D721Med (cell line): ENCODE data around the gene PKP4.

Experiments used
- DNase-seq: peaks from one replicate; pipeline ENCODE4 v3.0.0; 2011; ENCODE audit warnings: low spot score; ENCODE audit not compliant: insufficient read length
- FAIRE-seq: peaks from 2 replicates; lab custom pipeline; 2011; peaks lifted over from hg19 to GRCh38; lab: Jason Lieb, UNC
- CTCF ChIP-seq: IDR thresholded peaks from 2 replicates; pipeline ENCODE4 v1.5.1; 2012; ENCODE audit warnings: mild to moderate bottlenecking, control low read depth; ENCODE audit not compliant: insufficient read depth; ENCODE audit errors: missing control alignments

The PKP4 gene

GRCh38 chr2:158647436-158648231 lies 190.9 kb downstream of the PKP4 start:
- TF ChIP-seq CTCF: no peak
- FAIRE-seq (no peak), DNase-seq (no peak)

- no peak for FAIRE-seq
- TF ChIP-seq CTCF: no peak
- DNase-seq: no peak
Observed at GRCh38 chr2:158649846-158650245, 193.1 kb downstream of the PKP4 start.

DNA sequence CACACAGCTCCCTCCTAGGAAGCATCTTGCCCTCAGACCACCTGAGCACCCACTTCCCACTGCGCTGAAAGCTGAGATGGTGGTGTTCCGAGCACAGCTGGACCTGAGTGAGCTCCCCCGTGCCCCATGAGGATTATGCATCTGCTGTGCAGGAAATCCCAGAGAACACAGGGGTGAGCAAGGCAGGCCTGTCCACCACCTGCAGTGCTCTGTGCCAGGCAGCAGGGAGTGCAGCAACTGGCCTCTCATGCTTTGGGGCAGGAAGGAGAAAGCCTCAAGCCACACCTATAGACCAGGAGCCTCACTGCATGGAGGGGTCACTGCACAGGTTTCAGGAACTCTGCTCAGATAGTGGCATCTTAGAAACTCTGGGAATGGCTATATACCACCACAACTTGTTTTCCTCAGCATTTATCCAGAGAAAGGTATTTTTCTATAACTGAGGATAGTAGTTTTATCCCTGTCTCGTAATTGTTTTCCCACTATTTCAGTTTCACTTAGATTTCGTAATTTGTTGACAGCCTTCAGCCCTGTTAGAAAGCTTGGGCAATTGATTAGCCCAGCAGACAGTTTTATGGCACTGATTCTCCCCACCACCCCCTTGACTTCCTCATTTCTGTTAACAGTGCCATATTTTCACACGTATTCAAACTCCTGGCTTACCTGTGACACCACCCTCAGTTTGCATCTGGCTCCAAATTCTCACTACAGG lies 194.1 kb downstream of the PKP4 start:
- FAIRE-seq (no peak), DNase-seq (no peak)
- TF ChIP-seq CTCF: no peak

- FAIRE-seq (no peak), DNase-seq (no peak)
- no peak for TF ChIP-seq CTCF
Observed at GRCh38 chr2:158651358-158652057, 194.8 kb downstream of the PKP4 start.

DNA sequence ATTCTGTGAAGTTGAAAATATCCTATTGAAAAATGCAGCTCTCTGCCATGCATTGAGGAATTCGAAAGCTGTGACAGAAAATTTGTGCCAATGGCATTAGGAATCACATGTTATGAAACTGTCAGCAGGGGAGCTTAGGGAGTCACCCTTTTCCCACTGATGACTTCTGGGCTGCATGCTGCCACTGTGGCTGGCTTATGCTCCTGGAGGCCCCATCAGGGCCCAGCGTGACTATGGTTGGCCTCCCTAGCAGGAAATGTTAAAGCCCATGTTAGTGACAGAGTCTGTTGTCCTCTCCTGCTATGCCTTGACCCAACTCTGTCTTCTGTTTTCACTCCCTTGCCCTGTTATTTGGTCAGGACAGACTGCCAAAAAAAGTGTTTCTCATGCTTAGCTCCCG lies 198.9 kb downstream of the PKP4 start:
- DNase-seq (no peak), FAIRE-seq (no peak)
- no peak for TF ChIP-seq CTCF

GRCh38 chr2:158656492-158657229 lies 199.9 kb downstream of the PKP4 start:
- DNase-seq (no peak), FAIRE-seq (no peak)
- no peak for TF ChIP-seq CTCF
